Loucy (cell line): ENCODE data around the gene MOAP1.

ENCODE experiments used
- H2AFZ ChIP-seq: fragments of 200-600 bp; sonication (generic); 2 replicates; pipeline ENCODE4 v1.6.0; 2016; ENCODE audit warnings: antibody characterized with exemption, mild to moderate bottlenecking, low read length, moderate library complexity
- H3F3A ChIP-seq: fragments of 200-600 bp; 2 replicates; pipeline ENCODE4 v1.6.0; 2016; ENCODE audit warnings: antibody characterized with exemption, low read depth, mild to moderate bottlenecking
- H3K27me3 ChIP-seq: fragments of 200-600 bp; sonication (generic); 2 replicates; pipeline ENCODE4 v1.6.1; 2014; ENCODE audit warnings: low read length, mild to moderate bottlenecking; ENCODE audit not compliant: insufficient read depth, poor library complexity, severe bottlenecking
- H3K36me3 ChIP-seq: fragments of 200-600 bp; sonication (generic); 2 replicates; pipeline ENCODE4 v1.6.1; 2016; ENCODE audit warnings: low read length; ENCODE audit not compliant: insufficient read depth
- H3K4me1 ChIP-seq: fragments of 200-600 bp; sonication (generic); 2 replicates; pipeline ENCODE4 v1.5.1; 2014; ENCODE audit warnings: low read length, mild to moderate bottlenecking; ENCODE audit not compliant: insufficient read depth, poor library complexity, severe bottlenecking
- H3K4me2 ChIP-seq: fragments of 200-600 bp; sonication (generic); 2 replicates; pipeline ENCODE4 v1.6.0; 2014; ENCODE audit warnings: antibody characterized with exemption, low read length, low read depth, mild to moderate bottlenecking; ENCODE audit not compliant: poor library complexity, severe bottlenecking
- H3K4me3 ChIP-seq: fragments of 200-600 bp; sonication (generic); 2 replicates; pipeline ENCODE4 v1.5.1; 2014; ENCODE audit warnings: low read length, mild to moderate bottlenecking, mixed read lengths; ENCODE audit not compliant: poor library complexity, severe bottlenecking
- H3K79me2 ChIP-seq: fragments of 200-600 bp; sonication (generic); 2 replicates; pipeline ENCODE4 v1.6.1; 2014; ENCODE audit warnings: low read length; ENCODE audit not compliant: insufficient read depth
- H3K9ac ChIP-seq: fragments of 200-600 bp; sonication (generic); 2 replicates; pipeline ENCODE4 v1.6.0; 2014; ENCODE audit warnings: mild to moderate bottlenecking, low read depth, low read length, moderate library complexity; ENCODE audit not compliant: poor library complexity, severe bottlenecking
- H3K9me2 ChIP-seq: fragments of 200-600 bp; sonication (generic); replicated peaks from 2 replicates; pipeline ENCODE4 v1.6.1; 2016; ENCODE audit warnings: low read depth, low read length, mixed read lengths
- H3K9me3 ChIP-seq: fragments of 200-600 bp; sonication (generic); 2 replicates; pipeline ENCODE4 v1.6.1; 2014; ENCODE audit warnings: mild to moderate bottlenecking, antibody characterized with exemption, low read length, low read depth; ENCODE audit not compliant: insufficient read depth
- H4K20me1 ChIP-seq: fragments of 200-600 bp; sonication (generic); 2 replicates; pipeline ENCODE4 v1.6.0; 2014; ENCODE audit warnings: antibody characterized with exemption, low read length, mild to moderate bottlenecking; ENCODE audit not compliant: insufficient read depth, poor library complexity, severe bottlenecking
- CTCF ChIP-seq: fragments of 200-600 bp; sonication (generic); conservative IDR thresholded peaks from 2 replicates; pipeline ENCODE4 v1.5.1; 2014; ENCODE audit warnings: mild to moderate bottlenecking, antibody characterized with exemption, low read length
- EZH2phosphoT487 ChIP-seq: fragments of 200-600 bp; IDR thresholded peaks from 2 replicates; pipeline ENCODE4 v1.6.1; 2018; ENCODE audit warnings: antibody characterized with exemption, mild to moderate bottlenecking, moderate library complexity, borderline replicate concordance

The MOAP1 gene

DNA sequence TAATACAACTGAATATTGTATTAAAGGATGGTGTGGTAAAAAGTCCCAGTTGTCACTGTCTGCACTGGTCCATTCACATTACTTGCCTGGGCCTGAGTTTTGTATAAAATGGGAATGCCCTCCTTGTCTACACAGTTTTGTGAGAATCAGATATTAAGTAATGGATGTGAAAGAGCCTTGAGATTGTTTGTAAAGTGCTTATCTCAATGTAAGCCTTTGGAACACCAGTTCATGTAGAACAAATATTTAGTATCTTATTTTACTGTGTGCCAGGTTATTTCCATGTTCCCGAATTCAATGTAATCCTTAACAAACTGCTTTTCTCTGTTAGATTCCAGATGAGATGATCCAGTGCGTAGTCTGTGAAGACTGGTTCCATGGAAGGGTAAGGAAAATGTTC, 29.9 kb upstream of the MOAP1 start:
- peaks cover 6% of the 10 kb centered on the region for H3K4me1 ChIP-seq
- no peaks in the 10 kb centered on the region for H3K9me2 ChIP-seq
- H3K79me2 ChIP-seq, result peaks cover 26% of the 10 kb centered on the region
- H2AFZ ChIP-seq, result no peak overlapping the region
- H3K4me3 ChIP-seq, result no peak overlapping the region
- peak overlapping the region; percentile 22 for H3K9ac ChIP-seq
- H3K9me3 ChIP-seq, result no peaks in the 10 kb centered on the region
- H3K4me2 ChIP-seq, result no peak overlapping the region
- H4K20me1 ChIP-seq, result peaks cover 15% of the 10 kb centered on the region
- TF ChIP-seq EZH2phosphoT487 (no peak), CTCF (no peak)
- no peaks in the 10 kb centered on the region for H3K27me3 ChIP-seq
- H3F3A ChIP-seq, result no peaks in the 10 kb centered on the region; the same call in 1 of the 2 replicates
- H3K36me3 ChIP-seq, result peaks cover 57% of the 10 kb centered on the region

DNA sequence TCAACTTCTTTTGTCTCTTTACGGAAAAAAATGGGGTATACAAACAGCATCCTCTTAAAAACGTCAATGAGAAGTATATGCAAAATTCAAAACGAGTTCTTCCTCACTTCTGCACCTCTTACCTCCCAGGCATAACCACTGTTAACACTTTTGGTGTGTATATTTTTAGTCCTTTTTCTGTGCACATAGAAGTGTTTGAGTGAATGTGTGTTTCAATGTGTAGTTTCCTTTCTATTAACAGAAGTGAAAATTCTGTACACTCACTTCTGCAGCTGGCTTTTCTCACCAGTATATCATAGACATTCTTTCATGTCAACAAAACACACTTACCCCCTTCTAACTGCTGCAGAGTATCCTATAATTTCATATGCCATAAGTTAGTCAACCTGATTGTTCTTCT, 27.7 kb upstream of the MOAP1 start:
- H3K27me3 ChIP-seq, result no peaks in the 10 kb centered on the region
- no peak overlapping the region for H3K4me3 ChIP-seq
- TF ChIP-seq EZH2phosphoT487 (no peak), CTCF (no peak)
- H3K9me2 ChIP-seq, result no peaks in the 10 kb centered on the region
- H3K36me3 ChIP-seq, result peaks cover 46% of the 10 kb centered on the region
- peaks cover 35% of the 10 kb centered on the region for H4K20me1 ChIP-seq
- no peak overlapping the region for H3K4me2 ChIP-seq
- no peak overlapping the region for H3K9ac ChIP-seq
- no peaks in the 10 kb centered on the region for H3F3A ChIP-seq
- H3K9me3 ChIP-seq, result no peaks in the 10 kb centered on the region
- peaks cover 48% of the 10 kb centered on the region for H3K79me2 ChIP-seq
- no peak overlapping the region for H2AFZ ChIP-seq
- peaks cover 23% of the 10 kb centered on the region for H3K4me1 ChIP-seq

GRCh38 chr14:93207468-93208308, 23.0 kb upstream of the MOAP1 start:
- no peaks in the 10 kb centered on the region for H3K27me3 ChIP-seq
- H3K9me3 ChIP-seq, result no peaks in the 10 kb centered on the region
- no peaks in the 10 kb centered on the region for H3K9me2 ChIP-seq
- peak overlapping the region; percentile 82 for H3K9ac ChIP-seq
- H3F3A ChIP-seq, result no peaks in the 10 kb centered on the region
- TF ChIP-seq EZH2phosphoT487, result no peak
- peak; percentile 60 for TF ChIP-seq CTCF
- H3K4me2 ChIP-seq, result peak overlapping the region; percentile 80
- peaks cover 56% of the 10 kb centered on the region for H4K20me1 ChIP-seq
- peak overlapping the region; percentile 92 for H3K4me3 ChIP-seq
- H2AFZ ChIP-seq, result peak overlapping the region; percentile 78
- H3K79me2 ChIP-seq, result peaks cover 92% of the 10 kb centered on the region
- H3K36me3 ChIP-seq, result peaks cover 13% of the 10 kb centered on the region
- peaks cover 33% of the 10 kb centered on the region for H3K4me1 ChIP-seq
